Measurements from ENCODE around the gene SIRPA.
A peak's percentile ranks its signal among the peaks of the same experiment; 100 is the strongest.

The SIRPA gene

DNA sequence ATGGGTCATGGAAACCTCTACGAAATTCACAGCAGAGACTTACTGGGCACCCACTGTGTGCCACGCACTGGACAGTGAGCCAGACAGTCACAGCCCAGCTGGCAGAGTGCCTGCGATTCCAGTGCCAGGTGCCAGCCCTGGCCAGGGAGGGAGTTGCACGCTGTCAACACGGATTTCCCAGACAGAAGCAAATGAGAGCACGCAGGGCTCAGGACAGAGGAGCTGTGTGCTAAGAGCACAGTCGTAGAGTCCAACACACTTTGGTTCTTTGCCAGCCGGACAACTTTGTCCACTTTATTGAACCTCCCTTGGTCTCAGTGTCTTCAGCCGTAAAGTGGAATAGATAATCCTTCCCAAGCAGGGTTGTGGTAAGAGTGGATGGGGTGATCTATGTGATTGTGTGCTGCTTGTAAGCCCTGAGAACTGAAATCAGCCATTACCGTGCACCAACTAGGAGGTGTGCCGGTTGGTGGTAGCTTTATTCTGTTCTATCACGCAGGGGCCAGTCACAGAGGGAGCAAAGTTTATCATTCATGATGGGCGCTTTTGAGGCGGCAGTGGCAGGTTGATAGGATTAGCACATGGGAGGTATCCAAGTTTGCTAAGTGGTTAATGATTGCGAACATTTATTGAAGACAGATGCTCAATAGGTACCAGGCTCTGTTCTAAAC is 40.6 kb downstream of the SIRPA start:
- no peak for DNase-seq

DNA sequence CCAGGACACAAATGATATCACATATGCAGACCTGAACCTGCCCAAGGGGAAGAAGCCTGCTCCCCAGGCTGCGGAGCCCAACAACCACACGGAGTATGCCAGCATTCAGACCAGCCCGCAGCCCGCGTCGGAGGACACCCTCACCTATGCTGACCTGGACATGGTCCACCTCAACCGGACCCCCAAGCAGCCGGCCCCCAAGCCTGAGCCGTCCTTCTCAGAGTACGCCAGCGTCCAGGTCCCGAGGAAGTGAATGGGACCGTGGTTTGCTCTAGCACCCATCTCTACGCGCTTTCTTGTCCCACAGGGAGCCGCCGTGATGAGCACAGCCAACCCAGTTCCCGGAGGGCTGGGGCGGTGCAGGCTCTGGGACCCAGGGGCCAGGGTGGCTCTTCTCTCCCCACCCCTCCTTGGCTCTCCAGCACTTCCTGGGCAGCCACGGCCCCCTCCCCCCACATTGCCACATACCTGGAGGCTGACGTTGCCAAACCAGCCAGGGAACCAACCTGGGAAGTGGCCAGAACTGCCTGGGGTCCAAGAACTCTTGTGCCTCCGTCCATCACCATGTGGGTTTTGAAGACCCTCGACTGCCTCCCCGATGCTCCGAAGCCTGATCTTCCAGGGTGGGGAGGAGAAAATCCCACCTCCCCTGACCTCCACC is 42.2 kb downstream of the SIRPA start:
- no peak for DNase-seq

GRCh38 chr20:1938464-1939269 is 43.5 kb downstream of the SIRPA start:
- no peak for DNase-seq

DNA sequence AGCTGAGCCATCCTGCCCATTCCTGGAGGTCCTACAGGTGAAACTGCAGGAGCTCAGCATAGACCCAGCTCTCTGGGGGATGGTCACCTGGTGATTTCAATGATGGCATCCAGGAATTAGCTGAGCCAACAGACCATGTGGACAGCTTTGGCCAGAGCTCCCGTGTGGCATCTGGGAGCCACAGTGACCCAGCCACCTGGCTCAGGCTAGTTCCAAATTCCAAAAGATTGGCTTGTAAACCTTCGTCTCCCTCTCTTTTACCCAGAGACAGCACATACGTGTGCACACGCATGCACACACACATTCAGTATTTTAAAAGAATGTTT is 44.0 kb downstream of the SIRPA start:
- DNase-seq = no peak

DNA sequence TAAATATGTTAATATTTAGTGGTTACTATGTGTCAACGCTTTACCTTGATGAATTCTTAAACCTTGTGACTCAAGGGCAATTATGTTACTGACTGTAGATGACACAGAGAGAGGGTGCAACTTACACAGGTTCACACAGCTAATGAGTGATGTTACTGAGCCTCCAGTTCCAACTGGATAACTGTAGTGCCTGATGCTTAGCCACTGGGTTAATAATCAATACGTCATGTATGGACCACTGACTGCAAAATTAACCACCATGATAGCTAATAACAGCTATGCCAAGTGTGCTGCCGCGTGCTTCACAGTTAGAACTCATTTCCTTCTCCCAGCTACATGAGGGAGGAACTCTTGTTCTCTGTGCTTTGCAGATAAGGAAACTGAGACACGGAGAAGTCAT is 45.4 kb downstream of the SIRPA start:
- DNase-seq = no peak

- DNase-seq = no peak
Observed at GRCh38 chr20:1941226-1941625, 46.0 kb downstream of the SIRPA start.

- no peak for DNase-seq
Observed at GRCh38 chr20:1942061-1942460, 46.9 kb downstream of the SIRPA start.

DNA sequence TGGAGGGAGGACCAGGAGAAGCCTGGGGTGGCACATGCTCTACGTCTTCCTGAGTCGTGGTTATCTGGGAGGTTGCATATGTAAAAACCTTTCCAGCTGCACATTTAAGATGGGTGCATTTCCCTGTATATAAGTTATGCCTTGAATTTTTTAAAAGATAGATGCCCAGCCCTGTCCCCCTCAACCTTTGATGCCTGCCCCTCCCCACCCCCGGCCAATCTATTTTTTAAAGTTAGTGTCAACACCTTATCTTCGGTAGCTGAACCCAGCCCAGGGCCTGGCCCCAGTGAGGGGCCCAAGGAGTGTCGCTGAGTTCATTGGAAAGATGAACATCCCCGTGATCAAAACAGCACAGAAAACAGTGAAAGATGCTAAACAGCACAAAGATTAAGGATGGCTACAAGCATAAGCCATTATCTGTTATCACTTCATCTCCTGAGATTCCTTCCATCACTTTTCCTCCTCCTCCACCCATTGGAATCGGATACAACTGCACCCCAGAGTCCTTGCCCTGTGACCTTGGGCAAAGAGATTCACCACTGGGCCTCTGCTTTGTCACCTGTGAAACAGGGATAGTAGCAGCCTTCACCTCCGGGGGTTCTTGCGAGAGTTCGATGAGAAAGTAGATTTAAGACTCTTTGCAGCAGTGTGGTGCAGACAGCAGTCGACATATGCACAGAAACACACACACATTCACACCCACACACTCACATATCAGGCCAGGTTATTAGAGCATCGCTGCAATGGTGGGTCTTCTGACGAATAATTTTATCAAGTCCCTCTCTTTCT is 47.5 kb downstream of the SIRPA start:
- DNase-seq = no peak

DNA sequence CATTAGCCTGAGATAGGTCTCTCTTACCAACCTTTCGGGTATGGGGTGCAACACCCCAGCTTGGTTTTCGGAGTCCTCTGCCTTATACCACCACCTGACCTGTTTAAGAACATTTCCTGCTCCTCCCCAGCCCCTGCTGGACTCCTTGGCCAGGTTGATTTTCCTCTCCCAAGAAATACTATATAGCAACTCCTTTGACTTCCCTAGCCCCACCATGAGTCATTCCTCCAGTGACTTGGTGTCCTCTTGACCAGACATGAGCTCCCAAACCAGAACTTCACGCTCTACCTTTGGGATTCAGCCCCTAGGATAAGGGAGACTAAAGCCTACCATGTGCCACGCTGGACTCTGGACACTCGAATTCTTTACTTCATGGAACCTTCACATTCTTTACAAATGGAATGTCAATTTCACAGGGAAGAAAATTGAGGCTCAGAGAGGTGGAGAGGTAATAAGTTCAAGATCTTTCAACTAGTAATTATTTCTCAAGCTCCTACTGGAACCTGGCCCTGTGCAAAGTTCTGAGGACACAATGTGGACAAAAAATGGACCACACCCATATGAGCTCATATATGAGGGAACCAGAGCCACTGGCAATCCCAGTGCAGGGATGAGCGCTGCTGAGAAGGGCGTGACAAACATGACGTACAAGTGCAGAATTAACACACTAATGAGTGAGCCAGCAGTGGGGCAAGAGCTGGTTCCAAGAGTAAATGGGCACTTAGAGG is 48.2 kb downstream of the SIRPA start:
- DNase-seq = peak; percentile 72

GRCh38 chr20:1944345-1945091 is 49.3 kb downstream of the SIRPA start:
- DNase-seq = no peak

- DNase-seq = peak; percentile 69
Observed at GRCh38 chr20:1945134-1945618, 50.0 kb downstream of the SIRPA start.

- DNase-seq = no peak
Observed at GRCh38 chr20:1945660-1946059, 50.5 kb downstream of the SIRPA start.

DNA sequence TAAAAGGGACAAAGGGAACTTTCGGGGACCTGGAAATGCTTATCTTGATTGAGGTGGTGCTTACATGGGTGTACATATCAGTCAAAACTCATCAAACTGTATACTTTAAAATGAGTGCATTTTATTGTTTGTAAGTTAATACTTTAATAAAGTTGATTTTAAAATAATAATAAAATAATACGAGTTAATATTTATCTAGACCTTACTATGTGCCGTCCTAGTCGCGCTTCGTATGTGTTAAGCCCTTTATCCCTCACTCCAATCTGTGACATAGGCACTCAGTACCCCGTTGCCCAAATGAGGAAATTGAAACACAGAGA is 51.2 kb downstream of the SIRPA start:
- DNase-seq = peak; percentile 57

DNA sequence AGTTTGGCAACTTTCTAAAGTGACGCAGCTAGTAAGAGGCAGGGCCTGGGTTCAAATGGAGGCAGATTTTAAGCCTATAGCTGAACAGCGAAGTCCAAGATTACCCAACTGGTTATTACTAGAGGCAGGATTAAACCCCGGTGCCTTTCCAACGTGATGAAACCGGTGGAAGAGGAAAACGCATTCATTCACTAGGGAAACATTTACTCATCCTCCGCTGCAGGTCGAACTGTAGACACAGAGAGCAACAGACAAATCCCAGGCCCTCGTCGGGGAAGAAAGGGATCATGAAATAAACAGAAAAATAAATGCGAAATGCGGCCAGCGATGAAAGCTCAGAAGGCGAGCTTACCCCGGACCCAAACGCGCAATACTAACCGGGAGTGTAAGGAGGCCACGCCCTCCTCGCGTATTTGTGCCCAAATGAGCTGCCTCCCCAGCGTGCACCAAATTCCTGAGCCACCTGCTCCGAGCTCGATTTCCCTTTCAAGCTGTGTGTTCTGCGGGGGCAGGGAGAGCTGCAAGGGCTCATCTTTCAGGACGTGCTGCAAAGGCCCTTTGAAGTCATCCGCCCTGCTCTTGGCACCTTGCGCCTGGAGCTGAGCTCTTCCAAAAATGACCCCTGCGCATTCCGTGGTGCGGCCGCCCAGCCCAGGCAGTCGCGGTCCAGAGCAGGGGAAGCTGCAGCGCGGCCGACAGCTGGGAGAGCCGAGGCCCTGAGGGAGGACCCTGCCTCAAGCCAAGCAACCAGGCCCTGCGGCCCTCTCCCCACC is 51.7 kb downstream of the SIRPA start:
- no peak for DNase-seq

DNA sequence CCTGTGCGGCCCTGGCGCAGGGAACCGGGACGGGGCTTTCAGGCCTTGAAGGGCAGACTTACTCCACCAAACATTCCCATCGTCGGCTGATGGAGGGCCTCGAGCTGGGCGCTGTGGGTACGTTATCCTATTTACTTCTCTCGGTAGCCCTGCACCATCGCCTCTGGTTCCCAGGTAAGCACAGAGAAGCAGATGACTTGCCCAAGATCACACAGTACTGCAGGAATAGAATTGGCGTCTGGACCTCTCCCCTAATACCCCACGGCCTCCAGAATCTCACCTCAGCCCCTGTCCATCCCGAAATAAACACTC is 52.3 kb downstream of the SIRPA start:
- no peak for DNase-seq

- no peak for DNase-seq
Observed at GRCh38 chr20:1949347-1950100, 54.3 kb downstream of the SIRPA start.

GRCh38 chr20:1950836-1951235 is 55.6 kb downstream of the SIRPA start:
- no peak for DNase-seq

- no peak for DNase-seq
Observed at GRCh38 chr20:1951436-1952115, 56.4 kb downstream of the SIRPA start.

GRCh38 chr20:1952737-1953530 is 57.7 kb downstream of the SIRPA start:
- DNase-seq = no peak
